ENCODE data around the gene YPEL5. TPM values are rescaled to one million over a fixed set of nuclear protein-coding genes. Genes with fewer than 3 reads are reported as not detected.

YPEL5 gene
- total RNA-seq, 2 experiments from 2014 or later, result 28.0 to 28.4 TPM

- POLR2A ChIA-PET, result interaction anchor here (1.1 to 1.6 kb wide), 6 partner anchors 19 to 548 kb away, joined by 3 to 7 read pairs (median 4); no protein-coding TSS in a partner anchor
- intact Hi-C loops (cut with micrococcal nuclease), result loop anchor here (1.0 kb wide), 1 partner anchor 542 kb away; no protein-coding TSS in a partner anchor
- Mint-ChIP-seq H3K9me3 (no peaks in the 10 kb centered on the region), H3K27ac (no peak overlapping the region), H3K4me3 (no peak overlapping the region), H3K4me1 (ENCODE audit: low read depth) (peaks cover 20% of the 10 kb centered on the region), H3K27me3 (no peaks in the 10 kb centered on the region), H3K36me3 (ENCODE audit: low read depth) (no peaks in the 10 kb centered on the region)
- CTCF ChIA-PET, result interaction anchor here (0.6 to 9.6 kb wide), 88 partner anchors 8 to 1357 kb away, joined by 3 to 563 read pairs (median 5); partner anchors contain the start of genes LBH, LCLAT1 and YPEL5
- TF ChIP-seq CTCF (IDR thresholded peaks at IDR 0.05), result no peak
- no peak for DNase-seq
- ATAC-seq, result no peak
Observed at GRCh38 chr2:30165617-30166016, 18.8 kb downstream of the YPEL5 start.

GRCh38 chr2:30172627-30173026, 25.8 kb downstream of the YPEL5 start:
- no peaks in the 10 kb centered on the region for H3K27me3 Mint-ChIP-seq
- peak; percentile 30 for ATAC-seq
- intact Hi-C loops (cut with micrococcal nuclease), result no loop called here
- H3K4me3 Mint-ChIP-seq, result no peak overlapping the region
- DNase-seq, result no peak
- TF ChIP-seq CTCF (IDR thresholded peaks at IDR 0.05), result no peak
- POLR2A ChIA-PET, result no interaction called here
- CTCF ChIA-PET, result interaction anchor here (1.3 kb wide), 1 partner anchor 533 kb away, joined by 3 read pairs; no protein-coding TSS in a partner anchor
- no peak overlapping the region for H3K27ac Mint-ChIP-seq
- H3K4me1 Mint-ChIP-seq (ENCODE audit: low read depth), result no peaks in the 10 kb centered on the region
- H3K9me3 Mint-ChIP-seq, result no peaks in the 10 kb centered on the region
- no peaks in the 10 kb centered on the region for H3K36me3 Mint-ChIP-seq (ENCODE audit: low read depth)

- ATAC-seq, result no peak
- no peaks in the 10 kb centered on the region for H3K36me3 Mint-ChIP-seq (ENCODE audit: low read depth)
- H3K4me3 Mint-ChIP-seq, result no peak overlapping the region
- no peak for TF ChIP-seq CTCF (IDR thresholded peaks at IDR 0.05)
- no peak for DNase-seq
- POLR2A ChIA-PET, result no interaction called here
- no peaks in the 10 kb centered on the region for H3K27me3 Mint-ChIP-seq
- H3K4me1 Mint-ChIP-seq (ENCODE audit: low read depth), result no peaks in the 10 kb centered on the region
- H3K9me3 Mint-ChIP-seq, result no peaks in the 10 kb centered on the region
- no peak overlapping the region for H3K27ac Mint-ChIP-seq
- CTCF ChIA-PET, result interaction anchor here (1.2 to 2.8 kb wide), 3 partner anchors 13 to 534 kb away, joined by 3 to 16 read pairs (median 11); no protein-coding TSS in a partner anchor
- intact Hi-C loops (cut with micrococcal nuclease), result no loop called here
Observed at GRCh38 chr2:30177440-30177839, 30.6 kb downstream of the YPEL5 start.

GRCh38 chr2:30177956-30178355, 31.1 kb downstream of the YPEL5 start:
- no peak for TF ChIP-seq CTCF (IDR thresholded peaks at IDR 0.05)
- DNase-seq, result no peak

DNA sequence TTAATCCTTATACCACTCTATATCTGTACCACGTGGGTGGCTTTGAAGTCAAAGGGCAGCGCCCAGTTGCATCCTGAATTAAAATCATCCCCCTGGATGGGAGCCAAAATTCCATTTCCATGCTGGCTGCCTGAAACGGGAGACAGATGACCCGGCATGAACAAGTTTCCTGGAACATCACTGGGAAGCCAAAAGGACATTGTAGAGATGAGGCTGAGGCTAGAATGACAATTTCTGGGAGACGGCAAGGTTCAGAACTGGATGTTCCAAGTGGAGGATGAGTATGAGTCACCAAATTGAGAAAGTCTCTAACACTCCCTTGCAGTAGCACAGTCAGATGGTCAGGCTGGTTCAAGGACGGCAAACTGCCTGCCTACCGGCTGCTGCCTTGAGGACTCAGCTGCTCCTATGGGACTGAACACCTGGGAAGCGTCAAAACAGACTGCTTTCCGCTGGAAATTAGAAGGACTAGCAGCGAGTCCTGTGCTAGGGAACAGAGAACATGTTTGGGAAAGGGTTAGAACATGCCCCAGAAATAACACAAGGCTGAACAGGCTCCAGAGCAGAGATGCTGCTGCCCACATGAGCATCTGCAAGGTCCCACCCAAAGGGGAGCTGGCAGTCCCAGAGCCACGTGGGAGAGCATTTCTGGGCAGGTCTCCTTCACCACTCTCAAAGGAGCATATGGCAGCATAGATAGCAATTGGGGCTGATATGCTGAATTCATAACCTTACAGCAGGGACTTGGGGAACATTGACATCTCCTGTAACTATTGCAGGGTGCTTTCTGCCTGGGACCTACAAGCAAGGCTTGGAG, 32.0 kb downstream of the YPEL5 start:
- intact Hi-C loops (cut with micrococcal nuclease), result no loop called here
- Mint-ChIP-seq H3K36me3 (ENCODE audit: low read depth) (no peaks in the 10 kb centered on the region), H3K27me3 (no peaks in the 10 kb centered on the region), H3K4me1 (ENCODE audit: low read depth) (no peaks in the 10 kb centered on the region), H3K27ac (no peak overlapping the region), H3K4me3 (no peak overlapping the region), H3K9me3 (no peaks in the 10 kb centered on the region)
- CTCF ChIA-PET, result interaction anchor here (1.2 to 2.8 kb wide), 5 partner anchors 11 to 533 kb away, joined by 3 to 16 read pairs (median 7); no protein-coding TSS in a partner anchor
- DNase-seq (no peak), ATAC-seq (no peak)
- TF ChIP-seq CTCF (IDR thresholded peaks at IDR 0.05), result no peak
- POLR2A ChIA-PET, result no interaction called here

More at GRCh38 chr2:30177956-30178355, 31.1 kb downstream of the YPEL5 start:
- ChIA-PET CTCF (interaction anchor here (1.2 to 2.8 kb wide), 3 partner anchors 13 to 534 kb away, joined by 3 to 16 read pairs (median 11); no protein-coding TSS in a partner anchor), POLR2A (no interaction called here)
- no peak for ATAC-seq
- Mint-ChIP-seq H3K27me3 (no peaks in the 10 kb centered on the region), H3K4me3 (no peak overlapping the region), H3K4me1 (ENCODE audit: low read depth) (no peaks in the 10 kb centered on the region), H3K36me3 (ENCODE audit: low read depth) (no peaks in the 10 kb centered on the region), H3K9me3 (no peaks in the 10 kb centered on the region), H3K27ac (no peak overlapping the region)
- intact Hi-C loops (cut with micrococcal nuclease), result no loop called here

Data from activated CD8-positive, alpha-beta T cell treated with anti-CD3 and anti-CD28 coated beads for 36 hours (primary cell).